ENCODE measurements around the gene PIK3CB.

PIK3CB gene

GRCh38 chr3:138834596-138835396 is at the start of gene PIK3CB:
Gene PIK3CB (minus strand): TSS chr3:138834928. CDS start chr3:138759343, 75,585 bp downstream.
- no peak for DNase-seq (ENCODE audit: low read depth, low spot score)

DNA sequence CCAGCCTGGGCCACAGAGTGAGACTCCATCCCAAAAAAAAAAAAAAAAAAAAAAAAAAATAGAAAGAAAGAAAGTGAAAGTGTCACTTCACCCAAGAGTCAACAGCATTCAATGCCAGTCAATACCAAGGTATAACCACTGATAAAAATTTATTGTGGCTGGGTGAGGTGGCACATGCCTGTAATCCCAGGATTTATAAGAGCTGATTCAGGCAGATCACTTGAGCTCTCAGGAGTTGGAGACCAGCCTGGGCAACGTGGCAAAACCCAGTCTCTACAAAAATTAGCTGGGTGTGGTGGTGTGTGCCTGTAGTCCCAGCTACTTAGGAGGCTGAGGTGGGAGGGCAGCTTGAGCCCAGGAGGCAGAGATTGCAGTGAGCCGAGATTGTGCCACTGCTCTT is 46.5 kb upstream of the PIK3CB start:
- no peak for DNase-seq (ENCODE audit: low read depth, low spot score)

DNA sequence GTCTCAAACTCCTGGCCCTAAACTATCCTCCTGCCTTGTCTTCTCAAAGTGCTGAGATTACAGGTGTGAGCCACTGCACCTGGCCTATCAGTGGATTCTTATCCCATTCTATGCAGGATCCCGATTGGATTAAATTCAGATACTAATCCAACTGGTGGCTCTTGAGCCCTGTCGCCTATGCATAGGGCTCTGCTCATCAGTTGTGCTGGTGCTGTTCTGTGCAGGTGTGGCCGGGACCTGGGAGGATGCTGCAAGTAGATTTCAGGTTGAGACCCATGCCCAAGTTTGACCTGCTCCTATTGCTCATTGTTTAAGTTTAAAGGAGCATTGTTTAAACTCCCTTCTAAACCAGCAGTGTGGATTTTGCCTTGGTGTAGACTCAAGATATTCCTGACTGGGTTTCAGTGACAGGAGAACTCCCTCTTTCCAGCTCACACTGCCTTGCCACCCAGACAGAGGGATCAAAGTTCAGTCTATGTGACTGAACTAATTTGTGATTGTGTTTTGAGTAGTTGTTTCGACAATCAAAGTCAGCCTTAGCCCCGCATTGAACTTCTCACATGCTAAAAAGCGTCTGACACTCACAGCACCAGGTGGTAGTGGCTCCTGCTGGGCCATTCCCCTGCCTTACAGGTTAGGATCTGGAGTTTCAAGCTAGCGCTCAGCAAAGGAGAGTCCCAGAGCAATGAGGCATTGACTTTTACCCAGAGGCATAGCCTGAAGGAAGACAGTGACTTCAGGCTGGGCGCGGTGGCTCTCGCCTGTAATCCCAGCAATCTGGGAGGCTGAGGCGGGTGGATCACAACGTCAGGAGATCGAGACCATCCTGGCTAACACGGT is 45.0 kb upstream of the PIK3CB start:
- DNase-seq (ENCODE audit: low read depth, low spot score): no peak

DNA sequence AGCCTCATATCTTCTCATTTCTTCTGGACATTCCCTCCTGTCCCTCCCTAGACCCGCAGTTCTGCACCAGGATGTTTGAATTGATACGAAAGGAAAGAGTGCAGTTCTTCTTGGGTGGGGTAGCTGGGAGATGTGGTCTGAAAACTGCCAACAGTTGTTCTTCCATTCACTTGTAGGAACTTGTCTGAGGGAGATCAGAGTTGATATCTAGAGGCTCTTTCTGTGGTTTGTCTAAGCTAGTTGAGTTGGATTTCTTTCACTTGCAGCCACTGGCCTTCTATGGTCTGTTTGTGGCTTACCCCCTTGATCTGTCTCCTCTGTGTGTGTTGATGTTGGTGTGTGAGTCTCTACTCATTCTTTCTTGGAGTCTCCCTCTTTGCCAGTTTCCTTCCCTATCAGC is 42.5 kb upstream of the PIK3CB start:
- no peak for DNase-seq (ENCODE audit: low read depth, low spot score)

GRCh38 chr3:138875754-138876664 is 41.3 kb upstream of the PIK3CB start:
- no peak for DNase-seq (ENCODE audit: low read depth, low spot score)

- no peak for DNase-seq (ENCODE audit: low read depth, low spot score)
Observed at GRCh38 chr3:138875096-138875753, 40.5 kb upstream of the PIK3CB start.

GRCh38 chr3:138873471-138874278 is 38.9 kb upstream of the PIK3CB start:
- DNase-seq (ENCODE audit: low read depth, low spot score): no peak

GRCh38 chr3:138872632-138873031 is 37.9 kb upstream of the PIK3CB start:
- no peak for DNase-seq (ENCODE audit: low read depth, low spot score)

GRCh38 chr3:138867996-138868395 is 33.3 kb upstream of the PIK3CB start:
- DNase-seq (ENCODE audit: low read depth, low spot score): no peak

DNA sequence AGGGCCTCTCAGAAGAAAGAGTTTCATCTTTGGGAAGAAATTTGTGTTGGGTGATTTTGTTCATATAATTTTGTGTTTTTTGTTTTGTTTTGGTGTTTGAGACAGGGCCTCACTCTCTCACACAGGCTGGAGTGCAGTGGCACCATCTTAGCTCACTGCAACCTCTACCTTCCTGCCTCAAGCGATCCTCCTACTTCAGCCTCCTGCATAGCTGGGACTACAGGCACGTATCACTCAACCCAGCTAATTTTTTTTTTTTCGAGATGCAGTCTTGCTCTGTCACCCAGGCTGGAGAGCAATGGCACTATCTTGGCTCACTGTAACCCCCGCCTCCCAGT is 29.0 kb upstream of the PIK3CB start:
- DNase-seq (ENCODE audit: low read depth, low spot score): no peak

- DNase-seq (ENCODE audit: low read depth, low spot score): no peak
Observed at GRCh38 chr3:138862924-138863775, 28.4 kb upstream of the PIK3CB start.

- no peak for DNase-seq (ENCODE audit: low read depth, low spot score)
Observed at GRCh38 chr3:138862531-138862923, 27.8 kb upstream of the PIK3CB start.

- DNase-seq (ENCODE audit: low read depth, low spot score): no peak
Observed at GRCh38 chr3:138861798-138862197, 27.1 kb upstream of the PIK3CB start.

GRCh38 chr3:138856799-138857198 is 22.1 kb upstream of the PIK3CB start:
- DNase-seq (ENCODE audit: low read depth, low spot score): no peak

DNA sequence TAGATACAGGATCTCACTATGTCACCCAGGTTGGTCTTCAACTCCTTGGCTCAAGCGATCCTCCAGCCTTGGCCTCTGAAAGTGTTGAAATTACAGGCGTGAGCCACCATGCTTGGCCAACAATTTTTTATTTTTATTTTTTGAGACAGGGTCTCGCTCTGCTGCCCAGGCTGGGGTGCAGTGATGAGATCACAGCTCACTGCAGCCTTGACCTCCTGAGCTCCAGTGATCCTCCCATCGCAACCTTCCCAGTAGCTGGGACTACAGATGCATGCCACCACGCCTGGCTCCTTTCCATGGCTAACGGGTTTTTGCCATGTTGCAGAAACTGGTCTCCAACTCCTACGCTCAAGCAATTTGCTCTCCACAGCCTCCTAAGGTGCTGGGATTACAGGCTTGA is 20.2 kb upstream of the PIK3CB start:
- DNase-seq (ENCODE audit: low read depth, low spot score): no peak

- DNase-seq (ENCODE audit: low read depth, low spot score): no peak
Observed at GRCh38 chr3:138854204-138854603, 19.5 kb upstream of the PIK3CB start.

- DNase-seq (ENCODE audit: low read depth, low spot score): no peak
Observed at GRCh38 chr3:138850151-138850550, 15.4 kb upstream of the PIK3CB start.

GRCh38 chr3:138849222-138849940 is 14.7 kb upstream of the PIK3CB start:
- DNase-seq (ENCODE audit: low read depth, low spot score): no peak

DNA sequence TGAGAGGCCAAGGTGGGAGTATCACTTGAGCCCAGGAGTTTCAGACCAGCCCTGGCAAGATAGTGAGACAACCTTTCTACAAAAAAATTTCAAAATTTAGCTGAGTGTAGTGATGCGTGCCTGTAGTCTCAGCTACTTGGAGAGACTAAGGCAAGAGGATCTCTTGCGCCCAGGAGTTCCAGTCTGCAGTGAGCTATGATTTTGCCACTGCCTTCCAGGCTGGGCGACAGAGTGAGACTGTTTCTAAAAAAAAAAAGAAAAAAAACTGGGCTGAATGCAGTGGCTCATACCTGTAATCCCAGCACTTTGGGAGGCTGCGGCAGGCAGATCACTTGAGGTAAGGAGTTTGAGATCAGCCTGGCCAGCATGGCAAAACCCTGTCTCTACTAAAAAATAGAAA is 14.0 kb upstream of the PIK3CB start:
- no peak for DNase-seq (ENCODE audit: low read depth, low spot score)

Data from iPS DF 19.7 (cell line).